ENCODE data around the gene ATP5PB. TPM values are rescaled to one million over a fixed set of nuclear protein-coding genes. Genes with fewer than 3 reads are reported as not detected.

Gene ATP5PB
- total RNA-seq, 1 donor from 2014 or later: 24.7 TPM

- no peaks in the 10 kb centered on the region for H3K27me3 ChIP-seq
- no peaks in the 10 kb centered on the region for H3K36me3 ChIP-seq
- peaks cover 0 to 7% of the 10 kb centered on the region in 2 donors for H3K4me1 ChIP-seq
- no peak for DNase-seq (ENCODE audit: low spot score in 2 of 2)
- no peak overlapping the region for H3K27ac ChIP-seq
- intact Hi-C loops (cut with DNase I): loop anchor here (5.0 kb wide), 1 partner anchor 228 kb away; no protein-coding TSS in a partner anchor
- TF ChIP-seq, protein P1, sequence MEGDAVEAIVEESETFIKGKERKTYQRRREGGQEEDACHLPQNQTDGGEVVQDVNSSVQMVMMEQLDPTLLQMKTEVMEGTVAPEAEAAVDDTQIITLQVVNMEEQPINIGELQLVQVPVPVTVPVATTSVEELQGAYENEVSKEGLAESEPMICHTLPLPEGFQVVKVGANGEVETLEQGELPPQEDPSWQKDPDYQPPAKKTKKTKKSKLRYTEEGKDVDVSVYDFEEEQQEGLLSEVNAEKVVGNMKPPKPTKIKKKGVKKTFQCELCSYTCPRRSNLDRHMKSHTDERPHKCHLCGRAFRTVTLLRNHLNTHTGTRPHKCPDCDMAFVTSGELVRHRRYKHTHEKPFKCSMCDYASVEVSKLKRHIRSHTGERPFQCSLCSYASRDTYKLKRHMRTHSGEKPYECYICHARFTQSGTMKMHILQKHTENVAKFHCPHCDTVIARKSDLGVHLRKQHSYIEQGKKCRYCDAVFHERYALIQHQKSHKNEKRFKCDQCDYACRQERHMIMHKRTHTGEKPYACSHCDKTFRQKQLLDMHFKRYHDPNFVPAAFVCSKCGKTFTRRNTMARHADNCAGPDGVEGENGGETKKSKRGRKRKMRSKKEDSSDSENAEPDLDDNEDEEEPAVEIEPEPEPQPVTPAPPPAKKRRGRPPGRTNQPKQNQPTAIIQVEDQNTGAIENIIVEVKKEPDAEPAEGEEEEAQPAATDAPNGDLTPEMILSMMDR (IDR thresholded peaks at IDR 0.05): no peak
- no peaks in the 10 kb centered on the region for H3K9me3 ChIP-seq
- H3K4me3 ChIP-seq: no peak overlapping the region
Measured at GRCh38 chr1:111483876-111484275, 34.6 kb downstream of the ATP5PB start.

GRCh38 chr1:111484391-111485026, 35.2 kb downstream of the ATP5PB start:
- TF ChIP-seq, protein P1 (IDR thresholded peaks at IDR 0.05): no peak
- Histone ChIP-seq H3K27ac (no peak overlapping the region), H3K36me3 (no peaks in the 10 kb centered on the region), H3K4me1 (peaks cover 0 to 7% of the 10 kb centered on the region in 2 donors), H3K4me3 (no peak overlapping the region), H3K9me3 (no peaks in the 10 kb centered on the region), H3K27me3 (no peaks in the 10 kb centered on the region)
- intact Hi-C loops (cut with DNase I): loop anchor here (5.0 kb wide), 1 partner anchor 228 kb away; no protein-coding TSS in a partner anchor
- no peak for DNase-seq (ENCODE audit: low spot score in 2 of 2)

- H3K9me3 ChIP-seq: no peaks in the 10 kb centered on the region
- TF ChIP-seq, protein P1 (IDR thresholded peaks at IDR 0.05): no peak
- intact Hi-C loops (cut with DNase I): no loop called here
- H3K27me3 ChIP-seq: no peaks in the 10 kb centered on the region
- peaks cover 0 to 6% of the 10 kb centered on the region in 2 donors for H3K4me1 ChIP-seq
- H3K27ac ChIP-seq: no peak overlapping the region
- H3K4me3 ChIP-seq: no peak overlapping the region
- no peaks in the 10 kb centered on the region for H3K36me3 ChIP-seq
- DNase-seq (ENCODE audit: low spot score in 2 of 2): no peak
Measured at GRCh38 chr1:111486431-111486830, 37.2 kb downstream of the ATP5PB start.

GRCh38 chr1:111487133-111487532, 37.9 kb downstream of the ATP5PB start:
- H3K4me1 ChIP-seq: no peaks in the 10 kb centered on the region
- TF ChIP-seq, protein P1 (IDR thresholded peaks at IDR 0.05): no peak
- no peak overlapping the region for H3K4me3 ChIP-seq
- intact Hi-C loops (cut with DNase I): no loop called here
- no peaks in the 10 kb centered on the region for H3K9me3 ChIP-seq
- no peaks in the 10 kb centered on the region for H3K27me3 ChIP-seq
- H3K27ac ChIP-seq: no peak overlapping the region
- no peaks in the 10 kb centered on the region for H3K36me3 ChIP-seq
- no peak for DNase-seq (ENCODE audit: low spot score in 2 of 2)

DNA sequence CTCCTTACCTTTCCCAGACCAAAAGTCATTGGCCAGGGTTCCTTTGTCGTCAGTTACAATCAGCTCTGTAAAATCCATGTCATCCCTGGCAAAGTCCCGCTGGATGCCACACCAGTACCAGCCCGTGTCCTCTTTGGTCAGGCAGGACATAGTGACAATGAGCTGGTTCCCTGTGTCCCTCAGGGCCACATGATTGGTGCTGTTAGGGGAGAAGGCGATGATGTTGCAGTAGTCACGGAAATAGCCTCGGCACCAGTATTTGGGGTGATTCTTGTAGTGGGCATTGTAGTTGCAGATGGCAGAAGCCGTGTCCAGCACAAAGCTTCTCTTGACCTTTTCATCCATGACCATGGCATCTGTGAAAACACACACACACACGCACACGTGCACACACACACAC, 39.4 kb downstream of the ATP5PB start:
- TF ChIP-seq, protein P1 (IDR thresholded peaks at IDR 0.05): no peak
- H3K27ac ChIP-seq: peak overlapping the region in 1 of 2 donors; percentile 33
- intact Hi-C loops (cut with DNase I): no loop called here
- H3K36me3 ChIP-seq: no peaks in the 10 kb centered on the region
- no peaks in the 10 kb centered on the region for H3K9me3 ChIP-seq
- DNase-seq (ENCODE audit: low spot score in 2 of 2): no peak
- H3K4me1 ChIP-seq: no peaks in the 10 kb centered on the region
- no peak overlapping the region for H3K4me3 ChIP-seq
- H3K27me3 ChIP-seq: no peaks in the 10 kb centered on the region

All from ascending aorta (tissue), 2 donors.